GM18498 (cell line): ENCODE measurements around the gene KCNQ1.

Experiments
- ATAC-seq: cut with Tn5 transposase; IDR thresholded peaks from one replicate; pipeline ENCODE4 v1.9.1; 2021; ENCODE audit warnings: mild to moderate bottlenecking, moderate library complexity; ENCODE audit not compliant: unreplicated experiment

Gene KCNQ1

DNA sequence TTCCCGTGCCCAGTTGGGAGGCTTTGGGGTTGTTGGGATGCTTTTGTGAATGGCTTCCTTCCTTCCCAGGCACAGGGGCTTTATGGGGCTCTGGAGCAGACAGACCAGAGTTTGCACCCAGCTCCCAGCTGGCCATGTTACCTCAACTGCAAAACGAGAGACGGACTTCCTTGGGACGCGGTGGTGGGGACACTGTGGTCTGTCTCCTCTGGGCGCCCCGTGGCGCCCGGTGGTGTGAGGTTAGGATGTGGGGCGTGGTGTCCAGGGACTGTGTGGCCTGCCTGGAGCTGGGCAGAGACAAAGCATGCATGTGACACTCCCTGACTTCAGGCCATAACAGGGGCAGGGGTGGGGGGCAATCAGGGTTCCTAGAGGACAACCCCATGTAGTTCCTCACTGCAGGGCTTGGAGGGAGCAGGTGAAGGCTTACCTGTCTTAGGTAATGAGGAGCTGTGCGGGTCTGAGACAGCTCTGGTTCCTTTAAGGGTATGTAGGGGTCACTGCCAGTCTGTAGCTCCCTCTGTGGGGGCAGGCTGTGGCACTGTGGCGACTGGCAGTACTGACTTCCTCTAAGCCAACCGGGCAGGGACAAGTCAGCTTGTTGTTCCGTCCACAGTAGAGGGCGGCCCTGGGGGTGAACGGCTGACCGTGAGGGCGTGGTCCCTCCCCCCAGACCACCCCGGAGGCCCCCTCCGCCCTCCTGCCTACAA is 14.4 kb downstream of the KCNQ1 start:
- no peak for ATAC-seq

DNA sequence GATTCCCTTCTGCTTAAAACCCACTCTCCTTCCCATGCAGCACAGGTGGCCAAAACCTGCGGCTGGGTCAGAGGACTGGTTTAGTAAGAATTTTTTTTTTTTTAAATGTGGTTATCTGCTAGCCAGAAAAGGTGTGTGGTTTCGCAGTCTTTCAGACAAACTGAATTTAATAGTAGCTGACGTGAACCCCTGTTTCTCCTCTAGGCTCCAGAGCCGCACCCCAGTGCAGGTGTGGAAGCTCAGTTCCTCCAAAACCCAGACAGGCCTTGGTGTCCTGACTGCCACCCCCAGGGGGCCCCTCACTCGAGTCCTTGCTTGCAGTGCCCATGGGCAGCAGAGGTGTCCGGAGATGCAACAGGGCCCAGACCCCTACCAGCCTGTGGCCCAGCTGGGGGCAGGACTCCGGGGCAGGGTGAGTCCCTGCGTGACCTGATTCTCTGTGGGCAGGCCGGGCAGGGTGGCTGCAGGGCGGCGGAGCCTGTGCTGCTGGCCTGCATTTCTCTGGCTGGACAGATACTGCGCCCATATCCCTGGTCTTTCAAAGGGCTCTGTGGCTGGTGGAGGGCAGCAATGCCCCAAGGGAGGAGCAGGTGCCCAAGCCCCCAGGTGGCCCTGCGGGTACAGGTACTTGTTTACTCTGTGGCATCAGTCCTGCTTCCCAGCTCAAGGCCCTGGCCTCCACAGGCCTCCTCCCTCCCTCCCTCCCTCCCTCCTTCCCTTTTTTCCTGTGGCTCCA is 15.2 kb downstream of the KCNQ1 start:
- no peak for ATAC-seq

DNA sequence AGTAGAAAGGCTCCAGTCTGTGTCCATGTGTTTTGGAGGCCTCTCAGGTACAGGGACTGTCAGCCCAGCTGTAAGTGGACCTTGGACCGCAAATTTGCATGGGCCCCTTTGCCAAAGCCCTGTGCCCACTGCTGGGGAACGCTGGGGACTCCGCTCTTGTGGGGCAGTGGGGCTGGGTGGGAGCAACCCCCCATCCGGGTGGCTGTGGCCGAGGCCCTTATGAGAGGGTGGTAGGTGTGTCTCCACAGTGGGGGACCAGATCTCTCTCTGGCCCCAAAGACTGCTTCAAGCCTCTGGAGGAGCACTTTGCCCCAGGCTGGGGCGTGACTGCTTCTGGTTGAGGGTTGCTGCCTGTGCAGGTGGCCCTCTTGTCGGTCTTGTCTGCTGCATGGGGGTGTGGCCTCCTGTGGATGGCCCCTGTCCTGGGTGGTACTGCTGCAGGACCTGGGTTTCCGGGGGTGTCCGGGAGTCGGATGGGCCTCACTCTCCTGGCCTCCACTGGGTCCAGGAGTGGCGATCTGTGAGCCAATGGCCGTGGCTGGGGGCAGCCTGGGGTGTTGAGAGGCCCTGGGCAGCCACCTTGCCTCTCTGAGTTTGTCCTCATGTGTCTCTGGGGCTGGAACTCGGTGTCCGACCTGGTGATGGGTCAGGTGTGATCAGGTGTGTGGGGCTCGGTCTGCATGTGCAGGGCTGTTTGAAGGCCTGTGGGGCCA is 15.9 kb downstream of the KCNQ1 start:
- no peak for ATAC-seq

DNA sequence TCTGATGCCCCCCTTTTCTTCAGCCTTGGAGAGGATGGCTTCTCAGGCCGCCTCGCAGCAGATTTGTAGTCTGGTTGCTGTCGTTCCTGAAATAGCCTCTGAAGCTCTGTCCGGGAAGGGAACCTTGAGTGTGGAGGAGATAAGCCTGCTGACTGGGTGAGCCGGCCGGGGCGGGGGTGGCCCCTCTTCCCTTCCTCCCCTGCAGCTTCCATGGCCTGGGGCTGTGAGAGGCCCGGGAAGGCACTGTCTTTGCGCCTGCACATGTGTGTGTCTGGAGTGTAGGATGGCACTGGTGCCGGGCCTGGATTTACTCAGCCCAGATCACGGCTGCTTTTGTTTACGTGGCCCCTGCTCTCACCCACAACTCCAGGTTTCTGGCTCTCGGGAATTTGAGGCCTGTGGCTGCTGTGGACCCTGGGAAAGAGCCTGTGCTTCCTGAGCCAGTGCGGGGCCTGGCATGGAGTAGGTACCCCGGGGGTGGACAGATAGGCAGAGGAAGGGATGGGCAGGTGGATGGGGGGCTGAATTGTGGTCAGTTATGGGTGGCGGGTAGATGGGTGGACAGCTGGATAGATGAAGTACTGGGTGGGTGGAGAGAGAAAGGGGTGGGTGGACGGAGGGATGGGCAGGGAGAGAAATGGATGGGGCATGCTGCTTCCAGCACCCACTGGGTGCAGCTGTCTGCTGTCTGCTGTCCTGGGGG is 16.6 kb downstream of the KCNQ1 start:
- no peak for ATAC-seq

DNA sequence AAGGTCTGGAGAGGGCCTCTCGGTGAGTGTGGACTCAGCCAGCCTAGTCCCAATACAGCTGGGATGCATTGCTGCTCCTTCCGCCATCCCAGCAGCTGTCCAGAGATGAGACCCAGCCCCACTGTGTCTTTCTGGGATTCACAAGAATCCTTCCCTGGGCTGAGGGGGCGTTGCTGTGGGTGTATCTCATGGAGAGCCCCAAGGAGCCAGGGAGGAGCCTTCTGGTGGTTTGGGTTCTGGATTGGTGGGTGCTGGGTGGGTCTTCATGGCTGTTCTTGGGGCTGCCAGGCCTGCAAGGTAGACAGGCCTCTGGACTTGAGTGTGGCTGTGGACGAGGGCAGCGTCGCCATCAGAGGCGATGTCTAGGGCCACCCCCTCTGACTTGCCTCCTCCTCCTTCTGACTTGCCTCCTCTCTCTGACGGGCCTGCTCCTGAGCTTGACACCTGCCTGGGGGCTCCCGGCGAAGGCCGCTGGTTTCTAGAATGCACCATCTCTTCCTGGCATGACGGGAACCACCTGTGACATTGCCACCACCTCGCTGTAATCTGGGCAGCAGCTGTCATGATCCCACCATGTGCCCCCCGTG is 17.2 kb downstream of the KCNQ1 start:
- ATAC-seq = no peak

GRCh38 chr11:2462543-2462985 is 17.8 kb downstream of the KCNQ1 start:
- ATAC-seq = no peak

- no peak for ATAC-seq
These were observed 18.4 kb downstream of the KCNQ1 start for GRCh38 chr11:2462986-2463765.

GRCh38 chr11:2463766-2464277 is 19.0 kb downstream of the KCNQ1 start:
- ATAC-seq = no peak

GRCh38 chr11:2464451-2465165 is 19.8 kb downstream of the KCNQ1 start:
- ATAC-seq = no peak

GRCh38 chr11:2465202-2466068 is 20.6 kb downstream of the KCNQ1 start:
- no peak for ATAC-seq

DNA sequence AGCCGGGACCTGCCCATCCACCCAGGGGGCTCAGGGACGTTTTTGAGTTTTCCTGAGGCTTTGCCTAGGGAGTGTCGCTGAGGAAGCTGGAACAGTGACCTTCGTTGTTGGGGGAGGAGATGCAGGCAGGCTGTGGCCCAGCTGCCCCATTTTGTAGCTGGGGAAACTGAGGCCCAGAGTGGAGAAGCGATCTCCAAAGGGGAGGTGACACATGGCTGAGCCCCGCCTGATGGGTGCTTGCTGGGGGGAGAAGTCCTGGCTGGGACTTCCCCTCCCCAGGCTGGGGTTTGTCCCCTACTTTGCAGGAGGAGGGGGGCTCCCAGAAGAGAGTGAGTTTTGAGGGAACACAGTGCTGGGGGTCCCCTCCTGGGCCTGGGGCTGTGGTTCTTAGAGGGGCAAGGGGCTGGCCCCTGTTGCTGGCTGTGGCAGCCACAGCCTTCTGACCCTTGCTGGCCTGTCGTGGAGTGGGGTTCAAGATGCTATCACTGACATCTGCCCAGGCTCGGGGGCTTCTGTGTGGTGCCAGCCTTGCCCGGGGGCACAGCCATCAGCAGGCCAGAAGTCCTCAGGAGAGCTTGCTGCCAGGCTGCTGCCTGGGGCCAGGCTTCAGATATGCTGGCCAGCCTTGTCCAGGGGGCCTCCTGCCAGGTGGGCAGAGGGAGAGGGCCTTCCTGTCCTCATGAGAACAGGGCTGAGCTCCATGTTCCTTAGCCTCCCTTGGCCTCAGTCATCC is 21.4 kb downstream of the KCNQ1 start:
- no peak for ATAC-seq

- no peak for ATAC-seq
These were observed 22.3 kb downstream of the KCNQ1 start for GRCh38 chr11:2466869-2467694.

- ATAC-seq = no peak
These were observed 22.9 kb downstream of the KCNQ1 start for GRCh38 chr11:2467695-2468055.

DNA sequence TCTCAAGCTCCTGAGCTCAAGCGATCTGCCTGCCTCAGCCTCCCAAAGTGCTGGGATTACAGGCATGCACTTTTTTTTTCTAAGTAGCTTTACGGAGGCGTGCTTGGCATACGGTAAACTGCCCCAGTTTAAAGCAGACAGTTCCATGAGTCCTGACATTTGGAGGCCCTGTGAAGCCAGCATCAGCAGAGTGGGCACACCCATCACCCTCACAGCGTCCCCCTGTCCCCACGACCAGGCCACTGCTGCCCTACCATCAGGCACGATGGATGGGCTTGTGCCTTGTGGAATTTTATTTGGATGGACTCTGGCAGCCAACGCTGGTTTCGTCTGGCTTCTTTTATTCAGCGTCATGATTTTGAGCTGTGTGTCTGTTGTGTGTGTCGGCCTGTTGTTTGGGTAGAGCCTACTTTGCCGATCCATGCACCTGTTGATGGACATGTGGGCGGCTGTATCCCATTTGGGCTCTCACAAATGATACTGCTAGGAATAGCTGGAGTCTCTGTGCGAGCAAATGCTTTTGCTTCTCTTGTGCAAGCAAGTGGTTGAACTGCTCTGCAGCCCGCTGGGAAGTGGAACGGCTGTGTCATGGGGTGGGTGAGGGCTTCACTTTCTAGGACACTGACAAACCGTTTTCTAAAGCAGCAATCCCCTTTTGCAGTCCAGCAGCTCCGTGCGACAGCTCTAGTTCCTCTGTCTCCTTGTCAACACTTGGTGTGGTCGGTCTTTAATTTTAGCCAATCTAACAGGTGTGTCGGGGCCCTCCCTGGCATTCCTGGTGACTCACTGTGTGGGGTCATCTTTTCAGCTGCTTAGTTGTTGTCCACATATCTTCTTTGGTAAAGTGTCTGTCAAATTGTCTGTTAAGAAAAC is 23.8 kb downstream of the KCNQ1 start:
- no peak for ATAC-seq

DNA sequence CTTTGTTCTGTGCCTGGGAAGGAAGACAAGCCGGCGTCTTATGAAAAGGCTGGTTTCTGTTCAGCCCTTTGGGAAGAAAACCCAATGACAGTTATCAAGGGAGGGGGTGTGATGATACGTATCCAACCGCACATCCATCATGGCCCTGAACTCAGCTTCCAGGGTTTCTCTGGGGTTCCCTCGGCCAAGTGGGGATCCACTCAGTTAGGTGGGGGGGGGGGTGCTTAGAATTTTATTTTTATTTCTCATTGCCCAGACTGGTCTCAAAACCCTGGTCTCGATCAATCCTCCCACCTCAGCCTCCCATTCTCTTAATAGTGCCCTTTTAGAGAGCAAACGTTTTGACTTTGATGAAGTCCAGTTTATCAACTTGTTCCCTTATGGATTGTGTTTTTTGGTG is 25.7 kb downstream of the KCNQ1 start:
- ATAC-seq = no peak
